Skin of body (tissue), 2 donors: ENCODE data around the gene MTCH2. TPM values are rescaled to one million over a fixed set of nuclear protein-coding genes. Genes with fewer than 3 reads are reported as not detected.
A peak's percentile ranks its signal among the peaks of the same experiment; 100 is the strongest.

Experiments used
- small RNA-seq: library from RNA; depleted of rRNA; stranded (forward); fragments of <200 nt; gene quantifications from one replicate; pipeline ENCODE3, GENCODE V24; 2014; ENCODE audit warnings: low replicate concordance
- total RNA-seq: library from RNA; depleted of rRNA; stranded (reverse); fragments of >200 nt; gene quantifications from one replicate; pipeline ENCODE4 v1.2.3, GENCODE V29; 2014

Gene MTCH2
- total RNA-seq, 1 donor from 2014 or later: 34.4 TPM

Small RNAs within 50 kb of the gene (small RNA-seq; reads per million reads assigned to genes)
- 0.24 reads per million, percentile 10 among the genes with 10 or more reads in this experiment for gene RNU5E-10P

Other genes with a start within 250 kb of the MTCH2 start
- 22.2 TPM for gene SLC39A13, start 234.0 kb downstream of the MTCH2 start, total RNA-seq
- 79.6 TPM for gene PSMC3, start 216.1 kb downstream of the MTCH2 start, total RNA-seq
- gene RAPSN, start 193.4 kb downstream of the MTCH2 start, total RNA-seq: 2.5 TPM
- 102 TPM for gene CELF1, start 89.4 kb downstream of the MTCH2 start, total RNA-seq
- 26.9 TPM for gene PTPMT1, start 77.0 kb downstream of the MTCH2 start, total RNA-seq
- gene KBTBD4, start 63.6 kb downstream of the MTCH2 start, total RNA-seq: 15.7 TPM
- gene NDUFS3, start 63.5 kb downstream of the MTCH2 start, total RNA-seq: 44.2 TPM
- gene FAM180B, start 55.9 kb downstream of the MTCH2 start, total RNA-seq: 0.99 TPM
- 1.3 TPM for gene C1QTNF4, start 48.1 kb downstream of the MTCH2 start, total RNA-seq
- gene AGBL2, start 72.8 kb upstream of the MTCH2 start, total RNA-seq: 1.1 TPM
- 171 TPM for gene FNBP4, start 124.8 kb upstream of the MTCH2 start, total RNA-seq
- 57.2 TPM for gene NUP160, start 205.8 kb upstream of the MTCH2 start, total RNA-seq